Middle frontal gyrus (tissue), 1 donor: Measurements from ENCODE around the gene GAB3.
A peak's percentile ranks its signal among the peaks of the same experiment; 100 is the strongest.

ENCODE experiments used
- DNase-seq: peaks from one replicate; pipeline ENCODE4 v3.0.0-alpha.2; 2015; ENCODE audit warnings: low spot score; ENCODE audit errors: extremely low spot score

GAB3 gene

DNA sequence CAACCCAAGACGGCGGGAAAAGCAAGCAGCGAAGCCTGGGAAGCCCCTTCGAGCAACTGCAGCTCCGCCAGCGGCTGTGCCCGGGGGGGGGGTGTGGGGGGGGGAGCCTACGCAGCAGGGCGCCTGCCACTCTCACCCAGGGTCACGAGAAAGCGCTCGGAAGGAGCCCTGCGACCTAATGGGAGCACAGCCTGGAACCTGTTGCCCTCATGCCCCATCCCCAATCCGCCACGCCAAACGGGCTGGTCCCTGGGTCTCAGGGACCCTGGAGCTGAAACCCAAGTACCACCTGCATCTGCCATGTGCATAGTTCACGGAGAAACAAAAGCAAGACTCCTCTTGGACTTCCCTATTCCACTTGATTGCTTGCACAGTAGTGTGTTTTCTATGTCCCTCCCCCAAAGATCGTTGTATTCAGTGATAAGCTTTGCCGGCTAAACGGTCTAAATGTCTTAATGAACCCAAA lies 359 bp upstream of the GAB3 start:
- no peak for DNase-seq

DNA sequence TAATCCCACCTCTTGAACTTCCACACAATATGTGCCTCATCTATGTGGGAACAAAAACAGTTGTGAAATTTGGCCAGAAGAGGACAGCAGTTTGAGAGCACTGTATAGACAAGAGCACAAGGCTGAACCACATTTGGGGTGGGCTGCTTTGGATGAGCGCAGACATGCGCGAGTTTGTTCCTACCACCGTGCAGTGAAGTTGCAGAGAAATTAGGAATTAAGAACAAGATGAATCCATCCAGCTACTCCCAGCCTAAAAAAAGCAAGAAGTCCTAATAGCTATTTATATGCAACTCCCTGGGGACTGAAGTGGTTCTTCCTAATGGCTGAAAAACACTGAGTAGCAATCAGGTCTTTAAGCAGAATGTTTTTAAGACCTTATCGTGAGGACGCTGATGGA lies 1.0 kb downstream of the GAB3 start:
- no peak for DNase-seq

DNA sequence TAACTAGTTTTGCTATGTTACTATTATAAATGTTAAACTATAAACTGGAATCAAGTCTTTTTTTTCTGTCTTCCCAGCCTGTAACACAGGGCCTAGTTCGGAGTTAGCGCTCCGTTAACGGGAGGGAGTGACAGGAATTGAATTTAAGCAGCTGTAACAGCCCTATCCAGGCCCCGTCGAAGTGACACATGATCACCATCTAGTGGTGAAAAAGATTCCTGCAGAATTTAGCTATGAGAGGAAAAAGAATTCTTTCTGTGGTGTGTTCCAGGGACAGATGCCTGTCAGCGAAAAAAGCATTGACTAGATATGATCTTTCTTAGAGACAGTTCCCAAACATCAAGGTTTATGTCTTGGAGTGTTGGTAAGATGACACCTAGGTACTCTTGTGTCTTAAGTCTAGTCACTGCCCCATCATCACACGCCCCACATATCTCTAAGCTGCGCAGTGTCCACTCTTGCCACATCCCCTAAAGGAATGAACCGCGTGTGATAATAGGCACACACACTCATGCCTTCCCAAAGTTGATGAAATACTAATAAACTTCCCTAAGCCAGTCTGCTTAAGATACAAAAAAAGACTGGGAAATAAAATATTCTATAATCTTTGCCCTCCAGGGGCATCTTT lies 2.1 kb downstream of the GAB3 start:
- DNase-seq: peak; percentile 18

DNA sequence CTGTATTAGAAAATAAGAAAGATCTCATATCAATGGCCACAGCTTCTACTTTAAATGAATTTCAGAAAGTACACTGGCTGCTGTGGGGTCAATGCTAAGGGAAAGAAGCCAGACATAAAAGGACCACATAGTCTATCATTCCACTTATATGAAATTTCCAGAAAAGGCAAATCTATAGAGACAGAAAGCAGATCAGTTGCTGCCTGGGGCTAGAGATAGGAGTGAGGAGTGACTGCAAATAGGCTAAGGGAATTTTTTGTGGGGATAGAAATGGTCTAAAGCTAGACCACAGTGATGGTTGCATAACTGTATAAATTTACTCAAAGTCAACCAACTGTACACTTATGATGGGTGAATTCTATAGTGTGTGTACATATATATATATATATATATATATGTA lies 8.3 kb downstream of the GAB3 start:
- no peak for DNase-seq

DNA sequence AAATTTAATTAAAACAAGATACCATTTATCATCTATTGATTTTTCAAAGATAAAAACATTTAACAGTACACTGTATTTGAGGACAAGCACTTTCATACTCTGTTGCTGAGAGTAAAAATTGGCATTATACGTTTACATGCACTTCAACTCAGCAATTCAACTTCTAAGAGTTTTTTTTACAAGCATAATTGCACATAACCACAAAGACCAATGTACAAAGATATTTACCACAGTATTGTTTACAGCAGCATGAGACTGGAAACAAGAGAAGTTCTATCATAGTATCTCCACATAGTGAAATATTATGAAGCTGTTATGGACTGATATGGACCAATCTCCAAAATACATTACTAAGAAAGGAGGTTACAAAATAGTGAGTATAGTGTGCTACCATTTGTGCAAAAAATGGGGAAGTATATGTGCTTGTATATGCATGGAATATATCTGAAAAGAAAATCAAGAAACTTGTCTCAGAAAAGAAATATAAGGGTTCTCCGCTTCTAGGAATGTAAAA lies 10.9 kb downstream of the GAB3 start:
- no peak for DNase-seq

DNA sequence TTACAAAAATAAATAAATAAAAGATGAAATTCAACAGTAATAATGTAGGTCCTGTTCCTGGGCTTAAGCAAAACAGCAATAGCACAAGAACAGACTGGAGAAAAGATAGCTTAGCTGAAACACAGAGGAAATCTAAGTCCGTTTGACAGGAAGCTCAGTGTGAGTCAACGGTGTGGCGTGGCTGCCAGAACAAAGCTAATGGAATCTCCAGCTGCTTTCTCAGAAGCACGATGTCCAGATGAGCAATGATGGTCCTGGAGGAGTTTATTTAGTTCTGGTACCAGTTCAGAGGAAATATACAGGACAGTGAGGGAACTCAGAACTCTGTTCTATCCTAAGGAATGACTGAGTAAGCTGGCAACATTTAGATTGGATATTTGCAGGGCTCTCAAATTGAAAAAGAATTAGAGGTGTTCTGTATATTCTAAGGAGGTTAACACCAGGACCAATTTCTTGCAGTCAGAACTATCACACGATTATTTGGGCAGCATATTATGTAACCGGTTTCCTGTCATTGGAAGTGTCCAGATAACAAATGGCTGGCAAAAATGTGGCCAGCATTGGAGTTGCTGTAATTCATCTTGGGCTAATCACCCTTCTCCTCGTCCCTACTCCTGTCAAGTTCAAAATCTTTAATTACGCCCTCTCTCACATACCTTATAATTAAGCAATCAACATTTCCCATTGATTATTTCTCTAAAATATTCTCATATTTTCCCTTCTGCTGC lies 12.7 kb downstream of the GAB3 start:
- DNase-seq: no peak

DNA sequence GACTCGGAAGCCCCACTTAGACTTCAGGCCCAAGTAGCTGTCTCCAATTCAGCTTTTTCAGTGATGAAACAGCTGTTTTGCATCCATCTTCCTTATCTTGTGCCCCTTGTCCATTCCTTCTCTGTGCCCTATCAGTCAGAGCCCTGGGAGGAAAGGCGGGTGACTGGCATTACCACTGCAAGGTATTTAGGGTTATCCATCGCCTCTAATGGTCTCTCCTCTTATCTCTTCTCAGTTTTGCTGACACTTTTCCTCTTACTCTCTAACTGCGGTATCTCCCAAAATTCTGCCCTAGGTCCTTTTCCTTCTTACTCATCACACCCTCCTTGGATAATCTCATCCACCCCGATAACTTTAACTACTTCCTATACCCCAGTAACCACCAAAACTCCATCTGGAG lies 13.7 kb downstream of the GAB3 start:
- DNase-seq: no peak

DNA sequence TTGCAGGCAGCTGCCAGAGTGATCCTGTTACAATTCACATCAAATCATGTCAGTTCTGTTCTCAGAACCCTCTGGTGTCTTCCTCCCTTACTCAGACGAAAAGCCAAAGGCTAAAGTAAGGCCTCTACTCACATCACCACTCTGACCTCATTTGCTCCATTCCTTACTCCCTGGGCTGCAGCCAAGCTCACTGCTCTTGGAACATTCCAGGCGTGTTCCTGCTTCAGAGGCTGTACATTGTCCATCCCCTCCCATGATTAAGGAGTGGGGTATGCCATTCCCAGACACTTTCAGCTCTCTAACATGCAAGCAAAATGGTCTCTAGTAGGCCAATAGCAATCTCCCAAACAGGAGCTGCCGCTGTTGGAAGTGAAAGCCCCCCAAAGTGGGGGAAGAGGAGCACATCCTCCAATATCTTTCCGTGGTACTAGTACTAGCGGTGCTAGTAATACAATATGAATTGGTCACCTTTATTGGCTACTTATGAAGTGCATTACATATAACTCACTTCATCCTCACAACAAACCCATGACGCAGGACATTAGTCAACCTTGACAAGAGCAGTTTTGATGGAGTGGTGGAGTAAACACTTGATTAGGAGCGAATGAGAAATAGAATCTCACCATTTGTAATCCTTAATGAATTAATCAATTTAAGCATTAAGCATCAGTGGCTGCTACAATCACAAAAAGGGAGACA lies 15.0 kb downstream of the GAB3 start:
- DNase-seq: no peak

DNA sequence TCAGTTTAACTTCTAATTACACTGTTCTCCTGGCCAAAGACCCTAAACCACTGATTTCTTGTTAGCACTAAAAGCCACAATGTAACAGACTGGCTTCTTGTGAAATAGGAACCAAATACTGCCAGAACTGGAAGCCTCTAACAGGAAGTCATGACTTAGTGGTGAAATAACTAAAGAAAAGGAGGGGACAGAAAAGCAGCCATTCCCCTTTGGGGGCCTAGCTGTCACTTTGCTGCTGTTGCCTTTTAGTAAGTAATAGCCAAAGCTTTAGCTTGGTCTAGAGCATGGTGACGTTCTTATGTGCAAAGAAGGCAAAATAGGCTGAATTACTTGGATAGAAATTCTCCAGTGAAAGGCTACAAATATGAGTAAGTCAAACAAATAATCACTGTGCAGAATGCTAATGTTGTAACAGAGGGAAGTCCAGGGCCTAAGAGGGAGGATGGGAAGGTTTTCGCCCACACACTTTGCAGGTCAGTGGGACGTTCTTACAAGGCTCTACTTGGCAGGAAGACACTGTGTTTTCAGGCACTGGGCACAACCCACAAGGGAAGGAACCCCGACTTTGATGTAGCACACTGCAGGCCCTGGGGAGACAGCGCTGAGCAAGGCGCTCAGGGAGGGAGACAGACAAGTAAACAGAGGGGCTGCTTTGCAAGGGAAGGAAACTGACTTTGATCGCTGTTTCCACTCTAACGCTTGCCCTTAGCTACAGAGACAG lies 16.7 kb downstream of the GAB3 start:
- no peak for DNase-seq

DNA sequence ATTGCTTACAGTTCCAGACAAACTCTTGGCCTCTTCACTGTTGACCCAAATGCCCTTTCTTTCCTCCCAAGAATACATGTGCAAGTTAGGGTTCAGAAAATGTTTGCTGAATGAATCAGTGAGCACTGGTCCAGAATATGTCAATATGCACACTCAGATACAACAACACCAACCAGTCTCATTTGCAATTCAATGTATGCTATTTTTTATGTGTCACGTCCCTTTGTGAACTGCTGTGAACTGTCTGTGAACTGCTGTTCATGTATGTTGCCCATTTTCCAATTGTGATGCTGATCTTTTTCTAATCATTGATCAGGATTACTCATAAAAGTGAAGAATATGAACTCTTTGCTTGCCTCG lies 17.8 kb downstream of the GAB3 start:
- DNase-seq: no peak

DNA sequence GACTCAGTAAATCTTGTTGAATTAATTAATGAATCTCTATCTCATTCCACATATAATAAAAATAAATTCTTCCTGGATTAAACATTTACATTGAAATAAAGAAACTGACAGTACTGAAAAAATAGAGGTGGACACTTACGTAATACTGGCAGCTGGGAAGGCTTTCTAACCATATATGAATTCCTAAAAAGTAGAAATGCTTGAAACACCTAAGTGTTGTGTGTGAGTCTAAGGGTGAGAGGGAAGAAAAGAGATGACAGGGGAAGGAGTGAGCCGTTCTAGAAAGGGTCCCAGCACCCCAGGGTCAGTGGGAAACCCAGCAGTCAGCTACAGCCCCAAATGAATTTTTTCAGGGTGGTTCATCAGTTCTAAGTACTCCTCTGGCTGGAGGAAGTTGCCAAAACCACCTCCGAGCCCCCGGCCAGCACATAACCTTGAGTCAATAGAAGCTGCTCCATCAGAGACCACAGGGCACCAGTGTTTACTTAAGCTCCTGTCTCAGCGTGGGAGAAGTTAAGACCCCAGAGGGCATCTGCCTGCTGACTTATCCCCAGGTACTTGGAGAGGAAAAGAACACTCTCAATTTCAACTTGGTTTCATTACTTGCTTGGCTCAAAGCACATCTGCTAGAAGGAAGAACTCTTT lies 18.3 kb downstream of the GAB3 start:
- no peak for DNase-seq

DNA sequence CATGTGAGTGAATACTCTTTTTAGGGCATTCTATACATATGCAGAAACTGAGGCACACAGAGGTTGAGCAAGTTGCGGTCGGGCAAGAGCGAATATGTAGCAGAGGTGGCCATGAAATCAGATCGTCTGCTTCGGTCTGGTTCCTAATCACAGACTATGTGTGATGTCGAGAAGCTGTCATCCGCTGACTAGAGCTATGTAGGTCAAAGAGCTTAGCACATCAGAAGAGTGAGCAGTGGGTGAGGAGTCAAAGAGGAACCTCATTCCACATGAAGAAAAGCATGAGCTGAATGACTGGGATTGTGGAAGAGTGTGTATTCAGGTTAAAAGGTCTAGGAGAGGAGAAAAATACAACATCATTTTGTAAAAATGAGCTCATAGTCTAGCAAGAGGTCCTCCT lies 19.0 kb downstream of the GAB3 start:
- no peak for DNase-seq

DNA sequence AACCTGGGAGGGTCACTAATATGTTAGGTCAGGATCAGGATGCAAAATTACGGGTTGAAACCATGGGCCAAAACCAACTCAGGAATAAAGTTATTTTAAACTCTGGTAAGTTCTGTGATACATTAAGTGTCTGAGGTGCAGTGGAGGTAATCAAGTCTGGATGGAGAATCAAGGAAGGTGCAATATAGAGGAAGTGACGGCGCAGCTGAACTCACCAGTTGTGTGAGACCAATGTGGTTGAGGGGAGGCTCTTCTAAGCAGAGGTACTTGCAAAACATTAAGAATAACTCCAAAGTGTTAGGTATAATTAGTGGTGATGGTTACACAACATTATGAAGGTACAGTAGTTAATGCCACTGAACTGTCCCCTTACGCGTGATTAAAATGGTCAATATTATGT lies 19.7 kb downstream of the GAB3 start:
- DNase-seq: no peak

DNA sequence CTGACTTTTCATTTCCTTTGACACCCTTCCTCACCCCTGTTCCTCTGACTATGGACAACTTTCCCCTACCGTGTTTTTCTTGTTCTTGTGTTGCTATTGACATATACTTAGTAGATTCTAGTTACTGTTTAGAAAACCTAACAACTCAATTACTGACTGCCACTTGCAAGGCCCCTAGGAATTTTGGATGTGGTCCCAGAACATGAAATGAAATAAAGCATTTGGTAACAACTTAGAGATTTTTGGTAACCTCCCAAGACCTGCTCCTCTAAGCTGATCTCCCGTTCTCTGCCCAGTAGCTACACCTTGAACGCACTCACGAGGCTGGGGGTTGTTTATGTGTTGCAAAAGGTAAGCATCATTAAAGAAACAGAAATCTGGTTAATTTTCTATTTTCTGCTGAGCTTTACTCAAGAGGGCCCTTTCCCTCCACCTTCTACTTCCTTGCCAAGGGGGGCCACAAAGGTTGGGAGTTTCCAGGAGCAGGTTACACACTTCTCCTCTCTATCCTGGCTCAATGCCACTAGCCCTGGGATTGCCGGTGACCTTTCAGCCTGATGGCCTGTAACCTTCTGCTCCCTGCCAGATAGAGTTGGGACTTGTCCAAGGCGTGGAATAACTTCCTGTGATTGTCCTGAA lies 20.5 kb downstream of the GAB3 start:
- no peak for DNase-seq

DNA sequence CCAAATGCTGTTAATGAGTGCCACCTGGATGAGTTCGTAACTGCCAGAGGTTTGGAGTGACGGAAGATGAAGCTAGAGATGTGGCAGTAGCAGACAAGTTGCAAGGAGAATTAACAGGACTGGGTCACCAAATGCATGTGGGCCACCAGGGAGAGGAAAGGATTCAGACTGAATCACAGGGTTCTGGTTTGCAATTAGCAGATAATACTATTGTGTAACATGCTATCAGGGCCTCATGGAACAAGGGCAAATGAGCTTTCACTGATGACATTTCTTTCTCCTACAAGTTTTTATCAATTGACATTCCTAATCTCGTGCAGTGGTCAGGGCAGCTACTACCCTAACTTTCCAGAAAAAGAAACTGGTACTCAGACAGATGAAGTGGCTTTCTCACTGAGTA lies 21.4 kb downstream of the GAB3 start:
- DNase-seq: no peak

DNA sequence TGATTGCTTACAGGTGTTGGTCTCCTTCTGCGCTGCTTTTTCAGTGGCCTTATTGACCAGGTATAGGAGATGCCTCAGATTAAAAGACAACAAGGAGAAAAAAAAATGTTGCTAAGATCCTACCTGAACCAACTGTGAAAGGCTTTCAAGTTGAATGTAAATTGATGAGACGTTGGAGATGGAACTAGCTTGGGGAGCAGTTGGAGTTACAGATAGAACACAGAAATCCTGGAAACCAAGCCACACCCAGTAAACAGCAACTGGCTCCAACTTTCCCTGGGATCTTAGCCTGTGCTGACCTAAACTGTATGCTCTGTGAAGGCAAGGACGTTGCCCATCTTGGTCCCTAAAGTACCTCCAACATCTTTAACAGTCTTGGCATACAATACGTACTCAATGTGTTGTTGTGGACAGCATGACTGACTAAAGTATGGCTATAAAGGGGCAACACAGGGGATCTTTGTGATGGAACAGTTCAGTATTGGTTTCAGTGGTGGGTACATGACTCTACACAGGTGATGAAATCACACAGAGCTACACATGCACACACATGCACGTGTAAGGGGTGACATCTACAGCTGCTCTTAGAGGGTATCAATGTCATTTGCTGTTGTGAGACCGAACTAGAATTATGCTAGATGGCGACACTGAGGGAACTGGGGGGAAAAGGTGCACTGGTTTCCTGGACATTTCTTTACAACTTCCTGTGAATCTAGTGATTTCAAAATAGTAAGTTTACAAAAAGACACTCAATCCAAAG lies 22.3 kb downstream of the GAB3 start:
- no peak for DNase-seq

DNA sequence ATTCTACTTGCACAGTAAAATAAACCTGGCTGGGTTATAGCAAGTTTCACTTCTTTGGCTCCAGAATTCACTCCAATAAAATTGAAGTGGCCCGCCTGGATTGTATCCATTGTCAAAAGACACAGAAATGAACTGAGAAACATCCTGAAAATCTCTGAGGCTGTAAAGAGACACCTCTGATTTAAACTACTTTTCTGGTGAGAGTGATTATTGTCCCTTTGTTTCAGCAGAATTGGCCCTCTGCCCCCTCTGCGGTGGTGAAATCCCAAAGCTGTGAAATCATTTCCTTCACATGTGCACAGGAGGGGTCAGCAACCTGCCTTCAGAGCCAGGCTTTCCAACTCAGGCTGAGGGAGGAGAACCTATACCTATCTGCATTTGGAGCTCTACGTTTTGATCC lies 23.0 kb downstream of the GAB3 start:
- no peak for DNase-seq

DNA sequence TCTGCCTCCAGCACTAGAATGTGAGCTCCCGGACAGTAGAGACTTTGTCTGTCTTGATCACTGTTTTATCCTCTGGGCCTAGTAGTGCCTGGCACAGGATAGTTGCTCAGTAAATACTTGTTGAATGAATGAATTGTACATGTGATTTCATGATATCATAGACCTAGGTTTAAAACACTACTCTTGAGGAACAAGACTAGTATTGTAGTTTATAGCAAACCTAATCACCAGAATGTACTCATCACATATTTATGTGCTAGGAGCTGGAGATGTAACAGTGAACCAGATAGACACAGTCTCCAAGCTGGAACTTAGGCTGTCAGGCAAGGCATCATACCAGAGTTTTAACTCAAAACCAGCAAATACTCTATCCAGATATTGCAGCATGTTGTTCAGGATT lies 23.5 kb downstream of the GAB3 start:
- DNase-seq: no peak

DNA sequence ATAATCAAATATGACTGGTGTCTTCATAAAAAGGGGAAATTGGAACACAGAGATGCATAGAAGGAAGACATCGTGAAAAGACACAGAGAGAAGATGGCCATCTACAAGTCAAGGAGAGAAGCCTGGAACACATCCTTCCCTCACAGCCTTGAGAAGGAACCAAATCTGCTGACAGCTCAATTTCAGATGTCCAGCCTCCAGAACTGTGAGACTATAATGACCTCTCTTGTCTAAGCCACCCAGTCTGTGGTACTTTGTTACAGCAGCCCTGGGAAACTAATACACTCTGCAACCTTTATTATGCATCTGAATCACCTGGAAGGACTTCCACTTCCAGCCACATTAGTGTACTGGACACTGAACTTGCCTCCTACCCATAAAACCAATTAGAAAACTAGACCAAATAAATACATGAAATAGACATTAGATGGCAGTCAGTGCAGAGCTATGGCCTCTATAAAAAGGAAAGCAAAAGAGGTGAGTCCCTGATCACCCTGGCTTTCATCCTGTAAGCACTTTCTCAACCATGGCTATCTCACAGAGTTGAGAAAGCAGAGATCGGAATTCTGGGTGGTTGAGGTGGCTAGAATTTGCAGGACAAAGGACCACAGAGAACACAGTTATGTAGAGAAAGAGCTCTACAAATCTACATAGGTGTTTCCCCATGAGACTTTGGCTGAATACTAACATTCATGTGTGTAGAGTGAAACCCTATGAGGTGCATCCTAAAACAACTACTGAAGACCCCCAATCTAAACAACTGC lies 25.7 kb downstream of the GAB3 start:
- no peak for DNase-seq
